ENCODE measurements around the gene BRD4.

The BRD4 gene

GRCh38 chr19:15218501-15218900 is 113.8 kb downstream of the BRD4 start:
- ChIA-PET POLR2A (no interaction called here), CTCF (no interaction called here)
- TF ChIP-seq CTCF (IDR thresholded peaks at IDR 0.05; ENCODE audit: control extremely low read depth, extremely low read depth, low read depth, missing control alignments): no peak
- no peak for DNase-seq (ENCODE audit: extremely low spot score)

- no peak for DNase-seq (ENCODE audit: extremely low spot score)
- ChIA-PET POLR2A (no interaction called here), CTCF (interaction anchor here (1.3 kb wide), 1 partner anchor 204 kb away, joined by 3 read pairs; no protein-coding TSS in a partner anchor)
- no peak for TF ChIP-seq CTCF (IDR thresholded peaks at IDR 0.05; ENCODE audit: control extremely low read depth, extremely low read depth, low read depth, missing control alignments)
These were observed 116.0 kb downstream of the BRD4 start for GRCh38 chr19:15216363-15216762.

GRCh38 chr19:15213715-15214381 is 118.5 kb downstream of the BRD4 start:
- ChIA-PET POLR2A (no interaction called here), CTCF (interaction anchor here (1.1 kb wide), 1 partner anchor 8 kb away, joined by 3 read pairs; no protein-coding TSS in a partner anchor)
- no peak for DNase-seq (ENCODE audit: extremely low spot score)
- no peak for TF ChIP-seq CTCF (IDR thresholded peaks at IDR 0.05; ENCODE audit: control extremely low read depth, extremely low read depth, low read depth, missing control alignments)

- no peak for DNase-seq (ENCODE audit: extremely low spot score)
- POLR2A ChIA-PET: no interaction called here
- CTCF ChIA-PET: no interaction called here
- no peak for TF ChIP-seq CTCF (IDR thresholded peaks at IDR 0.05; ENCODE audit: control extremely low read depth, extremely low read depth, low read depth, missing control alignments)
These were observed 119.6 kb downstream of the BRD4 start for GRCh38 chr19:15212711-15213110.

GRCh38 chr19:15210323-15210781 is 122.0 kb downstream of the BRD4 start:
- no peak for TF ChIP-seq CTCF (IDR thresholded peaks at IDR 0.05; ENCODE audit: control extremely low read depth, extremely low read depth, low read depth, missing control alignments)
- ChIA-PET POLR2A (no interaction called here), CTCF (no interaction called here)
- no peak for DNase-seq (ENCODE audit: extremely low spot score)

- ChIA-PET CTCF (no interaction called here), POLR2A (no interaction called here)
- TF ChIP-seq CTCF (IDR thresholded peaks at IDR 0.05; ENCODE audit: control extremely low read depth, extremely low read depth, low read depth, missing control alignments): no peak
- DNase-seq (ENCODE audit: extremely low spot score): no peak
These were observed 130.8 kb downstream of the BRD4 start for GRCh38 chr19:15201374-15202023.
